MM.1S (cell line): ENCODE results near the gene SEMA3G.

Experiments used
- EZH2 ChIP-seq: fragments of 300-600 bp; sonication (generic); optimal IDR thresholded peaks from 2 replicates; pipeline ENCODE3; 2017; ENCODE audit warnings: low read depth, mild to moderate bottlenecking, antibody characterized with exemption, low read length, mixed read lengths
- EZH2phosphoT487 ChIP-seq: fragments of 300-600 bp; sonication (generic); IDR thresholded peaks from 2 replicates; pipeline ENCODE4 v1.6.1; 2018; ENCODE audit warnings: antibody characterized with exemption, low read length
- TF ChIP-seq, protein P1 (sequence below): fragments of 300-600 bp; sonication (generic); IDR thresholded peaks from 2 replicates; pipeline ENCODE4 v1.5.1; 2016; ENCODE audit warnings: antibody characterized with exemption, low read length, mixed read lengths

- TF ChIP-seq, protein P1, sequence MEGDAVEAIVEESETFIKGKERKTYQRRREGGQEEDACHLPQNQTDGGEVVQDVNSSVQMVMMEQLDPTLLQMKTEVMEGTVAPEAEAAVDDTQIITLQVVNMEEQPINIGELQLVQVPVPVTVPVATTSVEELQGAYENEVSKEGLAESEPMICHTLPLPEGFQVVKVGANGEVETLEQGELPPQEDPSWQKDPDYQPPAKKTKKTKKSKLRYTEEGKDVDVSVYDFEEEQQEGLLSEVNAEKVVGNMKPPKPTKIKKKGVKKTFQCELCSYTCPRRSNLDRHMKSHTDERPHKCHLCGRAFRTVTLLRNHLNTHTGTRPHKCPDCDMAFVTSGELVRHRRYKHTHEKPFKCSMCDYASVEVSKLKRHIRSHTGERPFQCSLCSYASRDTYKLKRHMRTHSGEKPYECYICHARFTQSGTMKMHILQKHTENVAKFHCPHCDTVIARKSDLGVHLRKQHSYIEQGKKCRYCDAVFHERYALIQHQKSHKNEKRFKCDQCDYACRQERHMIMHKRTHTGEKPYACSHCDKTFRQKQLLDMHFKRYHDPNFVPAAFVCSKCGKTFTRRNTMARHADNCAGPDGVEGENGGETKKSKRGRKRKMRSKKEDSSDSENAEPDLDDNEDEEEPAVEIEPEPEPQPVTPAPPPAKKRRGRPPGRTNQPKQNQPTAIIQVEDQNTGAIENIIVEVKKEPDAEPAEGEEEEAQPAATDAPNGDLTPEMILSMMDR, result no peak
- TF ChIP-seq EZH2, result no peak
- TF ChIP-seq EZH2phosphoT487, result no peak
These were observed 10.0 kb upstream of the SEMA3G start for GRCh38 chr3:52454938-52455282.
